Tibial nerve (tissue), 4 donors: ENCODE measurements around the gene HOXA9.

Experiments used
- CTCF ChIP-seq, 5 experiments: fragments of 200-600 bp in 3 of 5; fragments of 450-650 bp in 2 of 5; sonication (generic) in 3 of 5; IDR thresholded peaks; one replicate each; pipeline ENCODE4 v1.5.1; 2016 to 2019; ENCODE audit warnings: antibody characterized with exemption in 5 of 5, mild to moderate bottlenecking in 3 of 5, moderate library complexity in 2 of 5
- EP300 ChIP-seq, 2 donors: sonication (generic); formaldehyde crosslinking; IDR thresholded peaks; one replicate each; pipeline ENCODE4 v1.6.1; 2017; ENCODE audit warnings: antibody characterized with exemption in 2 of 2, mild to moderate bottlenecking in 1 of 2
- POLR2A ChIP-seq, 2 donors: fragments of 450-650 bp; IDR thresholded peaks; one replicate each; pipeline ENCODE4 v1.6.1; 2017; ENCODE audit warnings: antibody characterized with exemption in 2 of 2, mild to moderate bottlenecking in 2 of 2, moderate library complexity in 2 of 2

GRCh38 chr7:27199849-27200760 lies 34.8 kb upstream of the HOXA9 start, which contains the start of gene HOXA13:
- TF ChIP-seq CTCF (IDR thresholded peaks at IDR 0.05) (no peak), POLR2A (IDR thresholded peaks at IDR 0.05) (no peak), EP300 (IDR thresholded peaks at IDR 0.05) (no peak)
